OCI-LY1 (cell line): ENCODE results near the gene MAD1L1.

Experiments used
- CTCF ChIP-seq: fragments of 200-600 bp; sonication (generic), shearing (Covaris generic); IDR thresholded peaks from 2 replicates; pipeline ENCODE4 v1.5.1; 2017; ENCODE audit warnings: mild to moderate bottlenecking, antibody characterized with exemption, low read length, moderate library complexity, mixed read lengths
- EZH2 ChIP-seq: fragments of 200-600 bp; sonication (generic), shearing (Covaris generic); IDR thresholded peaks from 2 replicates; pipeline ENCODE4 v1.8.0; 2017; ENCODE audit warnings: borderline replicate concordance, mixed run types, mild to moderate bottlenecking, antibody characterized with exemption, low read length, moderate library complexity, mixed read lengths

- no peak for TF ChIP-seq CTCF
- no peak for TF ChIP-seq EZH2
Measured at GRCh38 chr7:2204446-2204845, 28.3 kb downstream of the MAD1L1 start.
